Measurements from ENCODE around the gene FGF9.
A peak's percentile ranks its signal among the peaks of the same experiment; 100 is the strongest.

The FGF9 gene

DNA sequence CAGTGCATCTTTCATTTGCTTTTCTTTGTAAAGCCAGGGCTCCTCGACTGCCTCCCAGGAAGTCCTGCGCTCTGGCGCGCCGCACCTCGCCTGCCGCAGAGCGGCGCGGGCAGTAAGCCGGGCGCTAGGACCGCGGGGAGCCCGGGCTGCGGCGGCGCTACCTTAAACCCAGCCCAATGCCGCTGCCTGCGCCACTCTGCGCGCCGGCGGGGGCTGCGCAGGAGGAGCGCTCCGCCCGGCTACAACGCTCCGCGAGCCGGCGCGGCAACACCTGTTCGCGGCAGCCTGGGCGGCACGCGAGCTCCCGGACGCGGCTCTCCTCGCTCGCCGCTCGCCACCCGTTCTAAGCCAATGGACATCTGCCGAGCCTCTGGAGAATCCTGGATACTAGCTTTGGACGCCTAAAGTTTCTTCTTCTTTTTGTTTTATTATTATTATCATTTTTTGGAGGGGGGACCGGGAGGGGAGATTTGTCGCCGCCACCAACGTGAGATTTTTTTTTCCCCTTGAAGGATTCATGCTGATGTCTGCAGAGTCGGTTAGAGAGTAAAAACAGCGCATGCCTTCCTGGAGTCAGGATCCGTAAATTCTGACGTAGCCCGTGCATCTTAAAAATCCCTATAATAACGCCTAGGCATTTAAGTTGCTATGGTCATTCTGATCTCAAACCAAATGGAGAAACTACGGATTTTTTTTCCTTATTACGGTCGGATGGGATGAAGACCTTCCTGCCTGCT, at the start of gene FGF9:
FGF9 (plus strand) TSS at position 191 of the 737 bp plus-strand sequence. CDS start 840 bp downstream, outside the sequence.
- DNase-seq = peak; percentile 69

DNA sequence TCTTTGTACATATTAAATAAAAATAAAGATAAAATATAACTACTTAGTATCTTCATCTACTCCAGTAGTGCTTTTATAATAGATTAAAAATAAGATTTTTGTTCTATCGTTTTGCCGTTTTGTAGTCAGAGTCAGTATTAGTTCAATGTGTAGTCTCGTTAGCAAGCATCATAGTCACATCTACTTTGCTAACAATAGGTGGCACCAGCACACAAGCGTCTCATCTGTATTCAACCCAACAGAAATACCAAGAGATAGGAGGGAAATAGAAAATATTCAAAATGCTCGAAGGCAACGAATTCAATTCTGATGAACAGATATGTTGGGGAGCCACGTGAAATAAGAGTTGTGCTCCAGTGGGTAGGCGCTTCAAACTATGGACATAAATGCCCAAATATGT, 45.5 kb upstream of the FGF9 start:
- no peak for DNase-seq

DNA sequence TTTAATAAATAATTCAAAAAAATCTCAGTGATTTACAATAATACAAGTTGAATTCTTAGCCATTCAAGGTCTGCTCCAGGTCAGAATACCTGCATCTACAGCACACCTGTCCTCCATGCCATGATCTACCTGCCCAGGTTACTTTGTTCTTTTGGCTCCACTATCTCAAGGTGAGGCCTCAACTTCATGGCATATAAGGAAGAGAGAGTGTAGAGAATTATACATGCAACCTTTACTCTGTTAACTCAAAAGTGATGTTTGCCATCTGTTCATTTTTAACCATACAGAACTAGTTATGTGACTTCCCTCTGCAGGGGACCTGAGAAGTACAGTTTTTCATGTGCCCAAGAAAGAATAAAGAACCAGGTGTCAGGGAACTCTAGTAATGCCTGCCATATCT, 38.7 kb upstream of the FGF9 start:
- DNase-seq = no peak

GRCh38 chr13:21636656-21637055, 34.2 kb upstream of the FGF9 start:
- no peak for DNase-seq

DNA sequence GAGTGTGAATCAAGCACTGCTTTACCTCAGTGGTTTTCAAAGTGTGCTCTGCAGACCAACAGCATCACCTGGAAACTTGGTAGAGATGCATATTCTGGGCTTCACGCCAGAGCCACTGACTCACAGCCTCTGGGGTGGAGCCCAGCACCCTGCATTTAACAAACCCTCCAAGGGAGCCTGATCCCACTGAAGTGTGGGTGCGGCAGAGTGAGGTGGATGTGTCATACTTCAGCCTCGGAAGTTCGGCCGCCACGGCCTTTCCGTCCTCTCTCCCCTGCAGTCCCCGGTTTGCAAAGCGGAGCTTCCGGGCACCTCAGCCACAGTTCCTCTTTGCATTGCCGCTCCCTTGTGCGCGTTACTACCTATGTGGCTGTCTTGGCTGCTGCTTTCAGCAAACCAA, 33.6 kb upstream of the FGF9 start:
- peak; percentile 76 for DNase-seq

DNA sequence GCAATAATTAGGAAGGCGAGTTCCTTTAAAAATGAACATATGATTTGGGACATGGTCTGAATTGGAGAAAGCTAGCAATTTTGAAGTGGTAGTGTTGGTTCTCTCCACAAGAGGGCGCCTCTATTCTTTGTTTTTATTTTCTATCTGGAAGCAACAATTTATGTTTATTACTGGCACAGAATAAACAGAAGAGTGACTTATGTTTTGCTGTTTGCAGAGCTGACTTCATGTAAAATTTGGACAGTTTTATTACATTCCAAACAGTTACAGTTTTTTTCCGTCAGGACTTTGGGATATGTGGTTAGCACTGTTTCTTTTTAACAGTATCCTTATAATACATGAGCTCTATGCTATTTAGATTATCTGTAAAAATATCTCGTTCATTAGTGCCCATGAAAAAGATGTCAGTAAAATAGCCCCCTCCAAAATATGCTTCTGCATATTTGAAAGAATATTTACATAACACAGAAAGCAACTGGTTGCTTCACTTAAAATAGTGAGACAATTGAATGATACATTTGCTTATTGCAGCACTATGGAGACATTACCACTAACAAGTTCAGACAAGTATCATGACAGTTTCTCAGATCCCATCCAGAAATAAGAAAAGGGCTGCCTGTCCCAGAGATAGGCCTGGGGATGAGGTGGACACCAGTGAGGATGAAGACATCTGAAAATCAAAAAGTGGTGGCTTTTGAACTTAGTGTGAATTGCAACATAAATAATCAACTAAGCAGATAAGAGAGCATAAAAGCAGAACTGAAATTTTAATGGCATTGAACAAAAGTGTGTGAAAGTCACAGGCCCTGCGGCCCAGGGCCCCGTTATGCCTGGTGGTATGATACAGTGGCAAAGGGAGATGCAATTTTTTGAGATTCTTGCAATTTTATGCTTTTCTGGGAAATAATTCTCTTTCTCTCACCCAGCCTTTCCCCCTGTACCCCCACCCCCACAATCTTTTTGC, 32.3 kb upstream of the FGF9 start:
- DNase-seq = no peak

GRCh38 chr13:21639561-21639960, 31.3 kb upstream of the FGF9 start:
- peak; percentile 68 for DNase-seq

DNA sequence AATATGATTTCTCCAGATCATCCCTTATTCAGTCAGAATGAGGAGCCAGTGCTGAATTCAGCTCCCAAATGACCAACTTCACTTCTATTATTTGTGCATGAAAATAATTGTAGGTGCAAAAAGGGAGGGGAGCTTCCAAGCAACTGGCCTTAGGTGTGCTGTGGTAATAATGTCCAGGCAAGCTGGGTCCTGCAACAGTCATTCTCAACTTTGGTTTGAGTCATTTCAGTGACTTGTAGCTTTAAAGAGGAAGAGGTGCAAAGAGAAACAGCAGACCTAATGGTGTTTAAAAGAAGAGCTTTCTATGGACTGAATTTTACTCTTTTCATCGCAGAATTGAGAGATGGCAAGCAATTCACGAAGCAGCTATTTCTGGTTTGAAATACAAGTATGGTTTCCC, 29.2 kb upstream of the FGF9 start:
- no peak for DNase-seq

- no peak for DNase-seq
Observed at GRCh38 chr13:21657538-21657937, 13.3 kb upstream of the FGF9 start.

DNA sequence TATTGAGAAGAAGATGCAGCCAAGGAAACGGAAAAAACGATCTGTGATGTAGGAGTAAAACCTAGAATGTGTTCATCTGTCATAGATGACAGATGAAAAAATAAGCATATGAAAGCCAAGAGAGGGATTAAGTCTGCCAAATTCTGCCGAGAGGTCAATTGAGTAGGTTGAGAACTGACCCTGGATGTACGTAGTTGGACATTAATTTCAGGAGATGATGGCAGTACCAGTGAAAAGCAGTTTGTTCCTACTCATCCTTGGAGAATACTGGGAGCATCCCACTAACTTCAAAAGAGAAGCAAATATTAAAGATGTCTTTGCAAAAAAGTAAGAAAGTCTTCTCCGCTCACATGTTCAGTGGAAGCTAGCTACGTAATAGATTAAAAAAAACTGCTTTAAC, 11.8 kb upstream of the FGF9 start:
- DNase-seq = no peak

- no peak for DNase-seq
Observed at GRCh38 chr13:21661097-21661909, 9.6 kb upstream of the FGF9 start.

- DNase-seq = no peak
Observed at GRCh38 chr13:21663197-21663596, 7.7 kb upstream of the FGF9 start.

DNA sequence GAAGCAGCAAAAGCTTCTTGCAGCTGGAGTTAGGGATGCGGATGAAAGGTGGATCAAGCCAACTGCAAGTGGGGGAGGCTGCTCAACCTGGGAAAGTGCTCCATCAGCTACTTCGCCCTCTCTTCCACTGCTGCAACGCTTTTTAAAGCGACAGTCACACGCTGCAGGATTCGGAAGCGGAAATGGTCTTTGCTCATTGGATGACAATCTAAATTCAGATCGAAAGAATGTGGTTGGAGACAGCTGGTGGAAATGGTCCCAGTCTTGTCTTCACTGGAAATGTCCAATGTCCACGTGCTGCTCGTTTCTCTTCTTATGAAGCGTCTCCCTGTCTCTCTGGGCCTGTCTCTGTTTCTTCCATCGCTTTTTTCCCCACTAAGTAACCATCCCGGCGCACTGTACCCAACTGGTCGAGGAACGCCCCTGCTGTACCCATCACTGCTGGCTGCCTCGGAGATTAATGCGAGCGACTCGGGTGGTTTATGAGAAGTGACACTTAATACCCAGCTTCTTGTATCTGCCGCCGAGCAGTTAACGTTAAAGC, 2.1 kb upstream of the FGF9 start:
- DNase-seq = no peak

DNA sequence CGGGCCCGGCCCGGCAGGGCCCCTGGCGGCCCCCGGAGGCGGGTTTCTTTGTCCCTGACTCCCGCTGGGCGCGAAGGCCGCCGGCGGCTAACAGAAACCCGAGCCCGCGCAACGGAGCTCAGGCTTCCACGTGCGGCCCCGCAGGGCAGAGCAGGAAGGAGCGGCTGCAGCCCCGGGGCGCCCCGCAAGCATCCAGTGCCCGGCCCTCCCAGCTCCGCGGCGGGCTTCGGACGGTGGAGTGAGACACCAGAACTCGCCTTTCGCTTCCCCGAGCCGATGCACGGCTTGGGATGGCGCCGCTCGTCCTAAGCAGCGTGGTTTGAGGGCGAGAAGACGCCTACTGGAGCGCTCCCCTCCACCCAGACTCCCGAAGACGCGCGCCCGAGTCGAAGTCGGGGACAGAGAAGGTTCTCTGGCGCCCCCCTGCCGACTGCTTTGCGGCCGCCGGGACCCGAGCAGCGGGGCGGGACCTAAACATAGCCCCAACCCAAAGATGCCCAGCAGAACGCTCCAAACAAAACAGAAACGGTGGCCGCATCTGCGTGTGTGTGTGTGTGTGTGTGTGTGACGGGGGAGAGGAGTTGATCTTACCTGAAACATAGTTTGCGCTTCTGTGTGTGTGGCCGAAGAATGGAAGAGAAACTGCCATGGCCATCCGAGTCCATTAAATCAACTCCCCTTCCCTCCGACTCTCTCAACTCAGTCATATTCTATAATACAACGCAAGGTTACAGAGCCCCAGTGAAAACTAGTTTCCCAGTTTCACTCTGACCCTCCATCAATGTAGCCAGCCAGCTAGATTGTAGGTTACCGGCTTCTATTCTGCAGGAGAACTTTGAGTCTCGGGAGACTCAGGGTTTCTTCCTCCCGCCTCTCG, 629 bp upstream of the FGF9 start:
- DNase-seq = peak; percentile 56

- no peak for DNase-seq
Observed at GRCh38 chr13:21671620-21672286, 880 bp downstream of the FGF9 start.

DNA sequence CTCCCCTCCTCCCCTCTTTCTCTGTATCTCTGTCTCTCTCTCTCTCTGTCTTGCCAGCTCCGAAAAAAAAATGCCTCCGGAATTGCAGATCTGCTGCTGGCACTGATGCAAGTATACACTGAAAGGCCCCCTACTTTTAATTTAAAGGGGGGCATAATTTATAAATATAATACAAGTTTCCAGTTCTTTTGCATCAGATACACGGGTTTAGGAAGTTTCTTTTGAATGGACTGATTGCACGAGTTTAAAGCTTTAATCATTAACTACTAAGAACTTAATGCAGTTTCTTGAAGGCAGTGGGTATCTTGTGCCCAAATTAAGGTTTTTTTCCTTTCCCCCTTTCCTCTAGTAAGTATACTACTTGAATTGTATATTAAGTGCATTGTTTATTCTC, 1.4 kb downstream of the FGF9 start:
- no peak for DNase-seq

- no peak for DNase-seq
Observed at GRCh38 chr13:21672796-21673538, 2.1 kb downstream of the FGF9 start.

DNA sequence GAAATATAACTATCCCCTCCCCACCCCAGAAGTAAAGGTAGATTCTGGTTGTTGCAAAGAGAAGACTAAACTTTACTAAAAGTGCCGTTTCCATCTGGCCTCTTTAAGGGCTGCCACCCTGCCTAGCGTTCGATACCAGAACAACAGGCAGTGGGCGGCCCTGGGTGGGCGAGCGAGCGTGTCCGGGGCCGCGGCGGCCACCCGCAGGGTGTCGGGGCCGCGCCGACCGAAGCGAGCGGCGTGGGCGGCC, 2.6 kb downstream of the FGF9 start:
- no peak for DNase-seq

GRCh38 chr13:21673789-21674489, 3.1 kb downstream of the FGF9 start:
- DNase-seq = peak; percentile 38

DNA sequence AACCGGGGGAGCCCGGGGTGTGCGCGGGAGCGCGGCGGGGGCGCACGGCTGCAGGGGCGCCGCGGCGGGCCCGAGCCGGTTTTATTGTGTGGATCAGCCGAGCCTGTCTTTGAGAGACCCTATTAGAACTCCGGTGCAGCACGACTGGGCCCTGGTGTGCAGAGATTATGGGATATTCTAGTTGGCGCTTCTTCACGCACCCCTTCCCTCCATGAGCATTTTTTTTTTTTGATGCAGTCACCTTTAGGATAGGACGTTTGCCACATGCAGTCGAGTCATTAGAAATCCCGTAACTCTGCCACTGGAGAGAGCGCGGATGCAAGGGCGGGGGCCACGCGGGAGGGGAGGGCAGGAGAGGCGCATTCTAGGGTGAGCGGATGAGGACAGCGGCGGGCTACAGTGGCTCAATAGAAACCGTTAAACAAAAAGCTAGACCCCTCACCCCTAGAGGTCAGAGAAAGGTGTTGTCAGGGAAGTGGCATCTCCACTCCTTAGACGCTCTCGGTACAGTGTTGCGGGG, 3.7 kb downstream of the FGF9 start:
- no peak for DNase-seq

Measured in NCI-H1105 (cell line).